GM23338 (cell line): ENCODE measurements around the gene TELO2. TPM values are rescaled to one million over a fixed set of nuclear protein-coding genes. Genes with fewer than 3 reads are reported as not detected.

Experiments
- ATAC-seq: fragments of 200-7000 bp; cut with Tn5 transposase; 3 replicates; pipeline ENCODE4 v1.9.1; 2020
- DNase-seq: peaks from one replicate; pipeline ENCODE4 v3.0.0-alpha.2; 2015; ENCODE audit warnings: low spot score
- H2AFZ ChIP-seq: fragments of 200-600 bp; sonication (generic); 2 replicates; pipeline ENCODE4 v1.8.0; 2016; ENCODE audit warnings: antibody characterized with exemption, mild to moderate bottlenecking, moderate library complexity
- H3F3A ChIP-seq: fragments of 200-600 bp; sonication (generic); replicated peaks from 2 replicates; pipeline ENCODE4 v1.8.0; 2017; ENCODE audit warnings: antibody characterized with exemption, mixed run types, low read depth
- H3K27ac ChIP-seq: fragments of 200-600 bp; sonication (generic); 2 replicates; pipeline ENCODE4 v1.6.1; 2016; ENCODE audit warnings: low read depth
- H3K27me3 ChIP-seq: fragments of 200-600 bp; sonication (generic); 2 replicates; pipeline ENCODE4 v1.8.0; 2016; ENCODE audit warnings: mild to moderate bottlenecking, mixed run types, moderate library complexity; ENCODE audit not compliant: insufficient read depth
- H3K36me3 ChIP-seq: fragments of 200-600 bp; sonication (generic); 2 replicates; pipeline ENCODE4 v1.8.0; 2016; ENCODE audit warnings: mild to moderate bottlenecking; ENCODE audit not compliant: insufficient read depth
- H3K4me1 ChIP-seq: fragments of 200-600 bp; sonication (generic); 2 replicates; pipeline ENCODE4 v1.8.0; 2016; ENCODE audit warnings: mild to moderate bottlenecking, moderate library complexity; ENCODE audit not compliant: insufficient read depth
- H3K4me2 ChIP-seq: fragments of 200-600 bp; sonication (generic); 2 replicates; pipeline ENCODE4 v1.7.1; 2017; ENCODE audit warnings: mixed run types
- H3K4me3 ChIP-seq: fragments of 200-600 bp; sonication (generic); 2 replicates; pipeline ENCODE4 v1.6.1; 2016; ENCODE audit warnings: mixed run types
- H3K79me2 ChIP-seq: fragments of 200-600 bp; sonication (generic); replicated peaks from 2 replicates; pipeline ENCODE4 v1.8.0; 2017; ENCODE audit warnings: mild to moderate bottlenecking; ENCODE audit not compliant: insufficient read depth
- H3K9me2 ChIP-seq: fragments of 200-600 bp; sonication (generic); 2 replicates; pipeline ENCODE4 v1.8.0; 2017; ENCODE audit not compliant: insufficient read depth
- H4K20me1 ChIP-seq: fragments of 200-600 bp; sonication (generic); replicated peaks from 2 replicates; pipeline ENCODE4 v1.8.0; 2017; ENCODE audit warnings: mild to moderate bottlenecking; ENCODE audit not compliant: insufficient read depth
- H3K27ac Mint-ChIP-seq: 2 replicates; pipeline ENCODE4 v1.8.0; 2020; ENCODE audit warnings: inconsistent platforms, mild to moderate bottlenecking, moderate library complexity, mixed read lengths
- H3K27me3 Mint-ChIP-seq: 3 replicates; pipeline ENCODE4 v1.8.0; 2022; ENCODE audit warnings: low read depth, mild to moderate bottlenecking, moderate library complexity, mixed read lengths, inconsistent platforms; ENCODE audit not compliant: insufficient read depth, poor library complexity
- H3K36me3 Mint-ChIP-seq: 3 replicates; pipeline ENCODE4 v1.8.0; 2021; ENCODE audit warnings: low read depth, mild to moderate bottlenecking, inconsistent platforms, moderate library complexity, mixed read lengths
- H3K4me1 Mint-ChIP-seq: 3 replicates; pipeline ENCODE4 v1.8.0; 2020; ENCODE audit warnings: mild to moderate bottlenecking, inconsistent platforms, mixed read lengths
- H3K4me3 Mint-ChIP-seq: 3 replicates; pipeline ENCODE4 v1.8.0; 2021; ENCODE audit warnings: moderate library complexity, mild to moderate bottlenecking, inconsistent platforms, mixed read lengths
- H3K9me3 Mint-ChIP-seq: 3 replicates; pipeline ENCODE4 v1.8.0; 2020; ENCODE audit warnings: moderate library complexity, mild to moderate bottlenecking, inconsistent platforms, mixed read lengths
- CREB1 ChIP-seq: fragments of 250-450 bp; sonication (Bioruptor Pico); IDR thresholded peaks from 2 replicates; pipeline ENCODE4 v1.5.0; 2020; ENCODE audit warnings: low read depth, mild to moderate bottlenecking, moderate library complexity
- EZH2phosphoT487 ChIP-seq: fragments of 200-600 bp; sonication (generic); IDR thresholded peaks from one replicate; pipeline ENCODE4 v1.8.1; 2018; ENCODE audit warnings: antibody characterized with exemption; ENCODE audit not compliant: unreplicated experiment
- JUNB ChIP-seq: IDR thresholded peaks from one replicate; pipeline ENCODE4 v1.6.1; 2016; ENCODE audit warnings: antibody characterized with exemption; ENCODE audit not compliant: unreplicated experiment
- POLR2AphosphoS5 ChIP-seq: IDR thresholded peaks from 2 replicates; pipeline ENCODE4 v1.6.1; 2016; ENCODE audit warnings: antibody characterized with exemption, low read depth
- STAT1 ChIP-seq: IDR thresholded peaks from one replicate; pipeline ENCODE4 v1.6.1; 2016; ENCODE audit warnings: antibody characterized with exemption; ENCODE audit not compliant: unreplicated experiment
- ZNF114 ChIP-seq: fragments of 250-450 bp; sonication (Bioruptor Pico); IDR thresholded peaks from 2 replicates; pipeline ENCODE4 v1.5.0; 2020; ENCODE audit warnings: mild to moderate bottlenecking, moderate library complexity
- ZNF331 ChIP-seq: fragments of 250-450 bp; sonication (Bioruptor Pico); IDR thresholded peaks from 2 replicates; pipeline ENCODE4 v1.5.0; 2020; ENCODE audit warnings: low read depth, mild to moderate bottlenecking, moderate library complexity
- polyA plus RNA-seq: library from polyadenylated mRNA; unstranded; fragments of >200 nt; fragmentation: Nextera tagmentation; extraction: Ambion mirVana; gene quantifications from 2 replicates; pipeline ENCODE4 v1.2.1, GENCODE V29; 2016
- total RNA-seq: library from RNA; depleted of rRNA; stranded (reverse); fragments of >200 nt; shearing (Covaris generic); gene quantifications from 2 replicates; pipeline ENCODE4 v1.2.3, GENCODE V29; 2014
- TF ChIP-seq, protein P1 (sequence below), 2 experiments: fragments of 200-600 bp in 1 of 2; sonication (generic) in 1 of 2; conservative IDR thresholded peaks; 2 replicates each; pipeline versions ENCODE4 v1.5.1 to v1.6.1; 2016 to 2017; ENCODE audit warnings: antibody characterized with exemption in 2 of 2, low read depth in 2 of 2, mild to moderate bottlenecking in 2 of 2, moderate library complexity in 1 of 2
- TF ChIP-seq, protein P2 (sequence below): IDR thresholded peaks from 2 replicates; pipeline ENCODE4 v1.6.1; 2016; ENCODE audit warnings: antibody characterized with exemption
- TF ChIP-seq, protein P3 (sequence below): fragments of 250-450 bp; sonication (Bioruptor Pico); IDR thresholded peaks from 2 replicates; pipeline ENCODE4 v1.5.0; 2020; ENCODE audit warnings: mild to moderate bottlenecking, moderate library complexity
- TF ChIP-seq, protein P4 (sequence below): IDR thresholded peaks from one replicate; pipeline ENCODE4 v1.6.1; 2018; ENCODE audit warnings: antibody characterized with exemption; ENCODE audit not compliant: unreplicated experiment

Gene TELO2
- total and polyA plus RNA-seq, 2 experiments from 2014 or later: 45.4 to 76.0 TPM

DNA sequence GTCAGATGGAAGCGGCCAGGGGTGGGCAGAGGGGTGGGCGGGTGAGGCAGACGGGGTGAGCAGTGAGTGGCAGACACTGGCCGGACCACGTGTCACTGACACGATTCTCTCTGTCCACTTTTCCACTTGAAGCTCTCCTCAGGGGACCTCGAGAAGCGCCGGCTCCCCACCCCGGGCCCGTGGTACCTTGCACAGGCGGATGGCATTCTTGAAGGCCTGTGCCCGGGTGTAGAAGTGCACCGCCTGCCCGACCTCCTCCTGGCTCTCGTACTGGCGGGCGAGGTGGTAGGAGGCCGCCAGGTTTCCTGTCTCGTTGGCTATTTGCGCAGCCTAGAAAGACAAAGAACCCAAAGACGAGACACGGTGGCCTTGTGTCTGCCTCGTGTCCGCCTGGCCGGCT, 31.2 kb downstream of the TELO2 start (continued):
- TF ChIP-seq, protein P1, sequence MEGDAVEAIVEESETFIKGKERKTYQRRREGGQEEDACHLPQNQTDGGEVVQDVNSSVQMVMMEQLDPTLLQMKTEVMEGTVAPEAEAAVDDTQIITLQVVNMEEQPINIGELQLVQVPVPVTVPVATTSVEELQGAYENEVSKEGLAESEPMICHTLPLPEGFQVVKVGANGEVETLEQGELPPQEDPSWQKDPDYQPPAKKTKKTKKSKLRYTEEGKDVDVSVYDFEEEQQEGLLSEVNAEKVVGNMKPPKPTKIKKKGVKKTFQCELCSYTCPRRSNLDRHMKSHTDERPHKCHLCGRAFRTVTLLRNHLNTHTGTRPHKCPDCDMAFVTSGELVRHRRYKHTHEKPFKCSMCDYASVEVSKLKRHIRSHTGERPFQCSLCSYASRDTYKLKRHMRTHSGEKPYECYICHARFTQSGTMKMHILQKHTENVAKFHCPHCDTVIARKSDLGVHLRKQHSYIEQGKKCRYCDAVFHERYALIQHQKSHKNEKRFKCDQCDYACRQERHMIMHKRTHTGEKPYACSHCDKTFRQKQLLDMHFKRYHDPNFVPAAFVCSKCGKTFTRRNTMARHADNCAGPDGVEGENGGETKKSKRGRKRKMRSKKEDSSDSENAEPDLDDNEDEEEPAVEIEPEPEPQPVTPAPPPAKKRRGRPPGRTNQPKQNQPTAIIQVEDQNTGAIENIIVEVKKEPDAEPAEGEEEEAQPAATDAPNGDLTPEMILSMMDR (conservative IDR thresholded peaks at IDR 0.05; ENCODE audit: low read depth in 2 of 2): no peak

DNA sequence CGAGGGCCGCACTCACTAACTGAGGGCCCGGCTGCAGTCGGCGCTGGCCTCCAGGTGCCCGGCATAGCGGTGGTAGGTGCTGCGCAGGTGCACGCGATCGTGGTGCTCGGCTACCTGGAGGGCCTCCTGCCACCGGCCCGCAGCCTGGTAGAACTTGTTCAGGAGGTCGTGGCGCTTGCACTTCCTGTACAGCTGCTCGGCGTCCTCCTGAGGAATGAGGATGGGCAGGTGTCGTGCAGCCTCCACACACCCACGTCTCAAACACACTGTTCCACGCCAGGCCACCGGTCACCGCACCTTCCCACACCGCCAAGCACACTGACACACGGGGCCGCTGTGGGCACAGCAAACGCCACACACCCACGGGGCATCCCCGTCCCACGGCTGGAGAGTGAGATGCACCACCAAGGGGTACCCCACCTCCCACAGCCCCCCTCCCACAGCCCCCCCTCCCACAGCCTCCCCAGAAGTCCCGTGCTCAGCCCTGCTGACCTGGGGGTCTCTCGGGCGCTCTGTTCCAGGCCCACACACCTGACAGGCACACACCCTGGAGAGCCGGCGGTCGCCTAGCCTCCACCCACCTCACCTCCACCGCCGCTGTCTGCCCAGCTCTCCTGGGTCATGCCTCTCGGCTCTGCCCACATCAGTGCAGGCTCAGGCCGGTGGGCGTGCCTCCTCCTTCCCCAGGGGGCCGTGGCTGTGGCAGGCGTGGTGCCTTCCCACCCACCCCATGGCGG, 32.9 kb downstream of the TELO2 start:
- DNase-seq: no peak
- no peaks in the 10 kb centered on the region for H3K79me2 ChIP-seq
- TF ChIP-seq JUNB: no peak
- TF ChIP-seq POLR2AphosphoS5: no peak
- TF ChIP-seq, protein P2, sequence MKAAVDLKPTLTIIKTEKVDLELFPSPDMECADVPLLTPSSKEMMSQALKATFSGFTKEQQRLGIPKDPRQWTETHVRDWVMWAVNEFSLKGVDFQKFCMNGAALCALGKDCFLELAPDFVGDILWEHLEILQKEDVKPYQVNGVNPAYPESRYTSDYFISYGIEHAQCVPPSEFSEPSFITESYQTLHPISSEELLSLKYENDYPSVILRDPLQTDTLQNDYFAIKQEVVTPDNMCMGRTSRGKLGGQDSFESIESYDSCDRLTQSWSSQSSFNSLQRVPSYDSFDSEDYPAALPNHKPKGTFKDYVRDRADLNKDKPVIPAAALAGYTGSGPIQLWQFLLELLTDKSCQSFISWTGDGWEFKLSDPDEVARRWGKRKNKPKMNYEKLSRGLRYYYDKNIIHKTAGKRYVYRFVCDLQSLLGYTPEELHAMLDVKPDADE: no peak
- TF ChIP-seq, protein P3, sequence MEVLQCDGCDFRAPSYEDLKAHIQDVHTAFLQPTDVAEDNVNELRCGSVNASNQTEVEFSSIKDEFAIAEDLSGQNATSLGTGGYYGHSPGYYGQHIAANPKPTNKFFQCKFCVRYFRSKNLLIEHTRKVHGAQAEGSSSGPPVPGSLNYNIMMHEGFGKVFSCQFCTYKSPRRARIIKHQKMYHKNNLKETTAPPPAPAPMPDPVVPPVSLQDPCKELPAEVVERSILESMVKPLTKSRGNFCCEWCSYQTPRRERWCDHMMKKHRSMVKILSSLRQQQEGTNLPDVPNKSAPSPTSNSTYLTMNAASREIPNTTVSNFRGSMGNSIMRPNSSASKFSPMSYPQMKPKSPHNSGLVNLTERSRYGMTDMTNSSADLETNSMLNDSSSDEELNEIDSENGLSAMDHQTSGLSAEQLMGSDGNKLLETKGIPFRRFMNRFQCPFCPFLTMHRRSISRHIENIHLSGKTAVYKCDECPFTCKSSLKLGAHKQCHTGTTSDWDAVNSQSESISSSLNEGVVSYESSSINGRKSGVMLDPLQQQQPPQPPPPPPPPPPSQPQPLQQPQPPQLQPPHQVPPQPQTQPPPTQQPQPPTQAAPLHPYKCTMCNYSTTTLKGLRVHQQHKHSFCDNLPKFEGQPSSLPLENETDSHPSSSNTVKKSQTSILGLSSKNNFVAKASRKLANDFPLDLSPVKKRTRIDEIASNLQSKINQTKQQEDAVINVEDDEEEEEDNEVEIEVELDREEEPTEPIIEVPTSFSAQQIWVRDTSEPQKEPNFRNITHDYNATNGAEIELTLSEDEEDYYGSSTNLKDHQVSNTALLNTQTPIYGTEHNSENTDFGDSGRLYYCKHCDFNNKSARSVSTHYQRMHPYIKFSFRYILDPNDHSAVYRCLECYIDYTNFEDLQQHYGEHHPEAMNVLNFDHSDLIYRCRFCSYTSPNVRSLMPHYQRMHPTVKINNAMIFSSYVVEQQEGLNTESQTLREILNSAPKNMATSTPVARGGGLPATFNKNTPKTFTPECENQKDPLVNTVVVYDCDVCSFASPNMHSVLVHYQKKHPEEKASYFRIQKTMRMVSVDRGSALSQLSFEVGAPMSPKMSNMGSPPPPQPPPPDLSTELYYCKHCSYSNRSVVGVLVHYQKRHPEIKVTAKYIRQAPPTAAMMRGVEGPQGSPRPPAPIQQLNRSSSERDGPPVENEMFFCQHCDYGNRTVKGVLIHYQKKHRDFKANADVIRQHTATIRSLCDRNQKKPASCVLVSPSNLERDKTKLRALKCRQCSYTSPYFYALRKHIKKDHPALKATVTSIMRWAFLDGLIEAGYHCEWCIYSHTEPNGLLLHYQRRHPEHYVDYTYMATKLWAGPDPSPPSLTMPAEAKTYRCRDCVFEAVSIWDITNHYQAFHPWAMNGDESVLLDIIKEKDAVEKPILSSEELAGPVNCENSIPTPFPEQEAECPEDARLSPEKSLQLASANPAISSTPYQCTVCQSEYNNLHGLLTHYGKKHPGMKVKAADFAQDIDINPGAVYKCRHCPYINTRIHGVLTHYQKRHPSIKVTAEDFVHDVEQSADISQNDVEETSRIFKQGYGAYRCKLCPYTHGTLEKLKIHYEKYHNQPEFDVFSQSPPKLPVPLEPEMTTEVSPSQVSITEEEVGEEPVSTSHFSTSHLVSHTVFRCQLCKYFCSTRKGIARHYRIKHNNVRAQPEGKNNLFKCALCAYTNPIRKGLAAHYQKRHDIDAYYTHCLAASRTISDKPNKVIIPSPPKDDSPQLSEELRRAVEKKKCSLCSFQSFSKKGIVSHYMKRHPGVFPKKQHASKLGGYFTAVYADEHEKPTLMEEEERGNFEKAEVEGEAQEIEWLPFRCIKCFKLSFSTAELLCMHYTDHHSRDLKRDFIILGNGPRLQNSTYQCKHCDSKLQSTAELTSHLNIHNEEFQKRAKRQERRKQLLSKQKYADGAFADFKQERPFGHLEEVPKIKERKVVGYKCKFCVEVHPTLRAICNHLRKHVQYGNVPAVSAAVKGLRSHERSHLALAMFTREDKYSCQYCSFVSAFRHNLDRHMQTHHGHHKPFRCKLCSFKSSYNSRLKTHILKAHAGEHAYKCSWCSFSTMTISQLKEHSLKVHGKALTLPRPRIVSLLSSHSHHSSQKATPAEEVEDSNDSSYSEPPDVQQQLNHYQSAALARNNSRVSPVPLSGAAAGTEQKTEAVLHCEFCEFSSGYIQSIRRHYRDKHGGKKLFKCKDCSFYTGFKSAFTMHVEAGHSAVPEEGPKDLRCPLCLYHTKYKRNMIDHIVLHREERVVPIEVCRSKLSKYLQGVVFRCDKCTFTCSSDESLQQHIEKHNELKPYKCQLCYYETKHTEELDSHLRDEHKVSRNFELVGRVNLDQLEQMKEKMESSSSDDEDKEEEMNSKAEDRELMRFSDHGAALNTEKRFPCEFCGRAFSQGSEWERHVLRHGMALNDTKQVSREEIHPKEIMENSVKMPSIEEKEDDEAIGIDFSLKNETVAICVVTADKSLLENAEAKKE (CRISPR knock-in tag): no peak
- TF ChIP-seq ZNF331 (CRISPR knock-in tag): no peak
- no peak for TF ChIP-seq ZNF114 (CRISPR knock-in tag)
- TF ChIP-seq EZH2phosphoT487: no peak
- no peak for TF ChIP-seq STAT1
- TF ChIP-seq, protein P4, sequence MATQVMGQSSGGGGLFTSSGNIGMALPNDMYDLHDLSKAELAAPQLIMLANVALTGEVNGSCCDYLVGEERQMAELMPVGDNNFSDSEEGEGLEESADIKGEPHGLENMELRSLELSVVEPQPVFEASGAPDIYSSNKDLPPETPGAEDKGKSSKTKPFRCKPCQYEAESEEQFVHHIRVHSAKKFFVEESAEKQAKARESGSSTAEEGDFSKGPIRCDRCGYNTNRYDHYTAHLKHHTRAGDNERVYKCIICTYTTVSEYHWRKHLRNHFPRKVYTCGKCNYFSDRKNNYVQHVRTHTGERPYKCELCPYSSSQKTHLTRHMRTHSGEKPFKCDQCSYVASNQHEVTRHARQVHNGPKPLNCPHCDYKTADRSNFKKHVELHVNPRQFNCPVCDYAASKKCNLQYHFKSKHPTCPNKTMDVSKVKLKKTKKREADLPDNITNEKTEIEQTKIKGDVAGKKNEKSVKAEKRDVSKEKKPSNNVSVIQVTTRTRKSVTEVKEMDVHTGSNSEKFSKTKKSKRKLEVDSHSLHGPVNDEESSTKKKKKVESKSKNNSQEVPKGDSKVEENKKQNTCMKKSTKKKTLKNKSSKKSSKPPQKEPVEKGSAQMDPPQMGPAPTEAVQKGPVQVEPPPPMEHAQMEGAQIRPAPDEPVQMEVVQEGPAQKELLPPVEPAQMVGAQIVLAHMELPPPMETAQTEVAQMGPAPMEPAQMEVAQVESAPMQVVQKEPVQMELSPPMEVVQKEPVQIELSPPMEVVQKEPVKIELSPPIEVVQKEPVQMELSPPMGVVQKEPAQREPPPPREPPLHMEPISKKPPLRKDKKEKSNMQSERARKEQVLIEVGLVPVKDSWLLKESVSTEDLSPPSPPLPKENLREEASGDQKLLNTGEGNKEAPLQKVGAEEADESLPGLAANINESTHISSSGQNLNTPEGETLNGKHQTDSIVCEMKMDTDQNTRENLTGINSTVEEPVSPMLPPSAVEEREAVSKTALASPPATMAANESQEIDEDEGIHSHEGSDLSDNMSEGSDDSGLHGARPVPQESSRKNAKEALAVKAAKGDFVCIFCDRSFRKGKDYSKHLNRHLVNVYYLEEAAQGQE: no peak
- TF ChIP-seq CREB1 (CRISPR knock-in tag): no peak
- Mint-ChIP-seq H3K36me3 (peaks cover 9% of the 10 kb centered on the region; the same call in 1 of the 3 replicates), H3K4me3 (no peak overlapping the region), H3K9me3 (no peaks in the 10 kb centered on the region), H3K27me3 (peaks cover 6% of the 10 kb centered on the region), H3K4me1 (peaks cover 2% of the 10 kb centered on the region; the same call in 1 of the 3 replicates), H3K27ac (no peak overlapping the region)
- no peaks in the 10 kb centered on the region for H3K36me3 ChIP-seq
- no peaks in the 10 kb centered on the region for H3K27me3 ChIP-seq
- H3K9me2 ChIP-seq: no peaks in the 10 kb centered on the region
- H3K4me3 ChIP-seq: no peak overlapping the region
- H2AFZ ChIP-seq: no peak overlapping the region
- H4K20me1 ChIP-seq: no peaks in the 10 kb centered on the region
- H3K4me2 ChIP-seq: no peak overlapping the region
- no peak overlapping the region for H3K27ac ChIP-seq
- no peak for ATAC-seq
- no peaks in the 10 kb centered on the region for H3F3A ChIP-seq
- no peaks in the 10 kb centered on the region for H3K4me1 ChIP-seq
